Osteoblast (primary cell): ENCODE measurements around the gene AGMO. TPM values are rescaled to one million over a fixed set of nuclear protein-coding genes. Genes with fewer than 3 reads are reported as not detected.

ENCODE experiments used
- DNase-seq: peaks from one replicate; pipeline ENCODE4 v3.0.0; 2011; ENCODE audit warnings: low spot score, mixed read lengths; ENCODE audit not compliant: insufficient read length; ENCODE audit errors: missing footprints
- H2AFZ ChIP-seq: 2 replicates; pipeline ENCODE4 v1.6.0; 2011; ENCODE audit warnings: mild to moderate bottlenecking, low read length
- H3K27ac ChIP-seq: 2 replicates; pipeline ENCODE4 v1.5.1; 2011; ENCODE audit warnings: mild to moderate bottlenecking, low read depth, low read length, moderate library complexity
- H3K27me3 ChIP-seq: 2 replicates; pipeline ENCODE4 v1.6.0; 2012; ENCODE audit warnings: mild to moderate bottlenecking, control low read depth, inconsistent platforms, low read length, moderate library complexity; ENCODE audit not compliant: insufficient read depth
- H3K36me3 ChIP-seq: 2 replicates; pipeline ENCODE4 v1.5.1; 2011; ENCODE audit warnings: mild to moderate bottlenecking, low read length, control low read depth, moderate library complexity; ENCODE audit not compliant: insufficient read depth
- H3K4me1 ChIP-seq: 2 replicates; pipeline ENCODE4 v1.5.1; 2011; ENCODE audit warnings: mild to moderate bottlenecking, low read length, control low read depth, moderate library complexity; ENCODE audit not compliant: insufficient read depth
- H3K4me2 ChIP-seq: 2 replicates; pipeline ENCODE4 v1.6.0; 2011; ENCODE audit warnings: mild to moderate bottlenecking, low read length; ENCODE audit not compliant: insufficient read depth
- H3K4me3 ChIP-seq: fragments of 200-600 bp; sonication (generic); 3 replicates; pipeline ENCODE4 v1.5.1; 2012; ENCODE audit warnings: mild to moderate bottlenecking, low read length, inconsistent platforms; ENCODE audit not compliant: insufficient read depth
- H3K79me2 ChIP-seq: 2 replicates; pipeline ENCODE4 v1.6.0; 2012; ENCODE audit warnings: mild to moderate bottlenecking, low read length, control low read depth, inconsistent platforms; ENCODE audit not compliant: insufficient read depth
- H3K9me3 ChIP-seq: 2 replicates; pipeline ENCODE4 v1.5.1; 2011; ENCODE audit warnings: low read depth, low read length, control low read depth
- H4K20me1 ChIP-seq: 2 replicates; pipeline ENCODE4 v1.6.0; 2012; ENCODE audit warnings: mild to moderate bottlenecking, low read length, control low read depth; ENCODE audit not compliant: insufficient read depth
- CTCF ChIP-seq: IDR thresholded peaks from 2 replicates; pipeline ENCODE4 v1.5.1; 2011; ENCODE audit warnings: mild to moderate bottlenecking, low read depth, low read length, moderate library complexity; ENCODE audit errors: extremely low read depth
- total RNA-seq: library from RNA; depleted of rRNA; stranded (reverse); fragments of >200 nt; gene quantifications from 2 replicates; pipeline ENCODE4 v1.2.3, GENCODE V29; 2012

AGMO gene
- total RNA-seq, 1 donor, result under 0.01 TPM

- H2AFZ ChIP-seq, result no peak overlapping the region
- DNase-seq, result no peak
- H3K27ac ChIP-seq, result no peak overlapping the region
- H3K36me3 ChIP-seq, result no peaks in the 10 kb centered on the region
- H3K27me3 ChIP-seq, result no peaks in the 10 kb centered on the region
- no peaks in the 10 kb centered on the region for H3K9me3 ChIP-seq
- no peak overlapping the region for H3K4me3 ChIP-seq
- no peaks in the 10 kb centered on the region for H4K20me1 ChIP-seq
- H3K4me2 ChIP-seq, result no peak overlapping the region
- no peaks in the 10 kb centered on the region for H3K79me2 ChIP-seq
- no peak for TF ChIP-seq CTCF
- H3K4me1 ChIP-seq, result peaks cover 3% of the 10 kb centered on the region
Measured at GRCh38 chr7:15606561-15606960, 44.7 kb upstream of the AGMO start.

- Histone ChIP-seq H3K27me3 (no peaks in the 10 kb centered on the region), H3K27ac (no peak overlapping the region), H3K4me3 (no peak overlapping the region), H3K36me3 (no peaks in the 10 kb centered on the region), H3K4me1 (peaks cover 3% of the 10 kb centered on the region), H2AFZ (no peak overlapping the region), H3K9me3 (peaks cover 4% of the 10 kb centered on the region), H4K20me1 (no peaks in the 10 kb centered on the region), H3K4me2 (no peak overlapping the region), H3K79me2 (no peaks in the 10 kb centered on the region)
- DNase-seq, result no peak
- TF ChIP-seq CTCF, result no peak
Measured at GRCh38 chr7:15604166-15604565, 42.4 kb upstream of the AGMO start.

- Histone ChIP-seq H3K36me3 (no peaks in the 10 kb centered on the region), H3K4me3 (no peak overlapping the region), H3K79me2 (no peaks in the 10 kb centered on the region), H3K4me2 (no peak overlapping the region), H3K4me1 (peaks cover 3% of the 10 kb centered on the region), H3K9me3 (peaks cover 4% of the 10 kb centered on the region), H3K27ac (no peak overlapping the region), H2AFZ (peak overlapping the region; percentile 2), H4K20me1 (no peaks in the 10 kb centered on the region), H3K27me3 (no peaks in the 10 kb centered on the region)
- peak; percentile 83 for DNase-seq
- no peak for TF ChIP-seq CTCF
Measured at GRCh38 chr7:15603124-15603523, 41.3 kb upstream of the AGMO start.

- no peak overlapping the region for H3K27ac ChIP-seq
- no peaks in the 10 kb centered on the region for H3K27me3 ChIP-seq
- H3K4me2 ChIP-seq, result no peak overlapping the region
- H2AFZ ChIP-seq, result no peak overlapping the region
- DNase-seq, result no peak
- peaks cover 3% of the 10 kb centered on the region for H3K4me1 ChIP-seq
- H3K36me3 ChIP-seq, result no peaks in the 10 kb centered on the region
- H3K4me3 ChIP-seq, result no peak overlapping the region
- H3K9me3 ChIP-seq, result peaks cover 4% of the 10 kb centered on the region
- H3K79me2 ChIP-seq, result no peaks in the 10 kb centered on the region
- H4K20me1 ChIP-seq, result no peaks in the 10 kb centered on the region
- no peak for TF ChIP-seq CTCF
Measured at GRCh38 chr7:15602236-15602635, 40.4 kb upstream of the AGMO start.
